Measurements from ENCODE around the gene SCN8A. TPM values are rescaled to one million over a fixed set of nuclear protein-coding genes. Genes with fewer than 3 reads are reported as not detected.
"Not testable (repeated sequence)": the region's sequence is repeated elsewhere in the genome, so short reads cannot be mapped to it uniquely, and the experiment has no call there.

Gene SCN8A
- polyA plus RNA-seq, 12 donors = 0.21 to 5.6 (median 0.78) TPM; not detected in 1

DNA sequence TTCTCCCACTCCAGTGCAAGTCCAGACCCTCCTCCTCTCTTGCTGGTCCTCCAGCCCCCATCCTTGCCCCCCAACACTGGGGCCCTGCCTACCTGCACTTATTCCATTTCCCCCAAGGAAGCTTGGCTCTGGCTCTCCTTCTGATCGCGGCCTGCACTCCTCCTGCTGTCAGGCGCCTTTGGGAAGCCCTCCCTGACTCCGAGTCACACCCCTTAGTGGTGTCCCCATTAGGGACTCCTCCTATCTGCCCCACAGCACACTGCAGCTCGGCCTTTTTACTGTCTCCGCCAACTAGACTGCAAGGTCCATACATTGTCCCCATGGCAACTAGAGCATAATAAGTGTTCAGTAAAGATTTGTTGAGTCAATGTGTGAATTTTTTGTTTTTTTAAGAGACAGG lies 224.5 kb downstream of the SCN8A start:
- no peak for DNase-seq

- DNase-seq = no peak
These were observed 226.3 kb downstream of the SCN8A start for GRCh38 chr12:51817027-51817953.

GRCh38 chr12:51818086-51818485 lies 227.1 kb downstream of the SCN8A start:
- no peak for DNase-seq

GRCh38 chr12:51818566-51819300 lies 227.7 kb downstream of the SCN8A start:
- no peak for DNase-seq

DNA sequence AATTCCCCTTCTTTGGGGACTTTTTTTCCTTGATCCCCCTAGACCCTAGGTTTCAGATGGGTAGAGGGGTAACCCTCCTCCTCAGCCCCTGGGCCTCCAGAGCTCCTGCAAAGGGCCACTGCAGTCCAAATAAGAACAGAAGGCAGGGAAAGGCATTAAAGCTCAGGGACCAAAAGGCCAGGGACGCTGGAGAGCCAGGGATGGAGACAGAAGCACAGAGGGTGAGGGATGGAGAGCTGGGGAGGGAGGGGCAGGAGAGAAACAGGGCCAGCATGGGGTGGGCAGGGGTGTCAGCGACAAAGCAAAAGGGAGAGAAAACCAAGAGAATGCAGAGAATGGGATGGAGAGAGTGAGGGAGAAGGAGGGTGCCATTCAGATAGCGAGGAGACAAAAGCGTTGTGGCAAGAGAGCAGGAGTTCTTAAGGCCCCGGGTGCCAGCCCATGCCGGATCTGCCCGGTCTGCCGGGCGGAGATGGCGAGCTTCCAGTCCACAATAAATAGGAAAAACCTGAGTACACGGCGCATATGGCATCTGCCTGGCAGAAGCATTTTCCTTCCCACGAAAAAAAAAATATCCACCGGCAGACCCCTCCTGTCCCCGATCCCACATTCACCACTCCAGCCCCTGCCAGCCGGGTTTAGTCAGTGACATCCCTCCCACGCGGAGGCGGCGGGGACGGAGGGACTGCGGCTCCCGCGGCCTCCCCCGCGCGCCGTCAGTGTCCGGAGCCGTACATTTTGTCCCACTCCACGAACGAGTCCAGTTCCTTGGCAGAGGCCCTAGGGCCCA lies 228.9 kb downstream of the SCN8A start:
- DNase-seq = no peak

- peak; percentile 66 for DNase-seq
These were observed 229.8 kb downstream of the SCN8A start for GRCh38 chr12:51820526-51821439.

DNA sequence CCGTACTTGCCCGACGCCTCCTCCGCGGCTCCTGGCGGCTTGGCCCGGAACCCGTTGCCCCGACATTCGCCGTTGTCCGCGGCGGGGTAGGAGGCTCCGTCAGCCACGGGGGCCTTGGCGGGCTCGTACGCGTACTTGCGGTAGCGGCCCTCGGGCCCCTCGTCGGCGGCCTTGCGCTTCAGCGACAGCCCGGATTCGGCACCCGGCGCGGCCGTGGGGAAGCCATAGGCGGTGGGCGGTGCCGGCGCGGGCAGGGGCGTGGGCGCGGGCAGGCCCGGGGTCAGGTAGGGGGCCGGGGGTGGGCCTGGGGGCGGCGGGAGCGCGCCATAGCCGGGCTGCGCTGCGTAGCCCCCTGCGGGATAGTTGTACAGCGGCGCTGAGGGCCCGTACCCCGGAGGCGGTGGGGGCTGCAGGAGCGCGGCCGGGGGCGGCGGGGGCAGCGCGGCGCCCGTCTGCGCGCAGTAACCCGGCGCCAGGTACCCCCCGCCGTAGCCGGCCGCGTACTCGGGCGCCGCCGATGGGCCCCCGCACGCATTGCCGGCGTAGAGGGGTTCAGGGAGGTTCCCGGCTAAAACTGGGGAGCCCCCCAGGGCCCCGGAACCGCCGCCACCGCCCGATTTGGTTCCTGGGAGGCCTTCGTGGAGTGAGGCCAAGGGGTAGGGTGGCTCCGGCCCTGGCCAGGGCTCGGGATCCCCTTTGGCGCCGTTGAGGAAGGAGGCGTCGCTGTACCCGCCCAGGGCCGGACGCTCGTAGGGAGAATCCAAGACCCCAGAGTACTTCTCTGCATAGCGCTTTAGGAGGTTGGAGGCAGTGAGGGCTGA lies 230.6 kb downstream of the SCN8A start:
- DNase-seq = no peak

GRCh38 chr12:51822261-51822616 lies 231.2 kb downstream of the SCN8A start:
- DNase-seq = no peak

- DNase-seq = no peak
These were observed 231.9 kb downstream of the SCN8A start for GRCh38 chr12:51822956-51823355.

- DNase-seq = no peak
These were observed 233.0 kb downstream of the SCN8A start for GRCh38 chr12:51823875-51824565.

DNA sequence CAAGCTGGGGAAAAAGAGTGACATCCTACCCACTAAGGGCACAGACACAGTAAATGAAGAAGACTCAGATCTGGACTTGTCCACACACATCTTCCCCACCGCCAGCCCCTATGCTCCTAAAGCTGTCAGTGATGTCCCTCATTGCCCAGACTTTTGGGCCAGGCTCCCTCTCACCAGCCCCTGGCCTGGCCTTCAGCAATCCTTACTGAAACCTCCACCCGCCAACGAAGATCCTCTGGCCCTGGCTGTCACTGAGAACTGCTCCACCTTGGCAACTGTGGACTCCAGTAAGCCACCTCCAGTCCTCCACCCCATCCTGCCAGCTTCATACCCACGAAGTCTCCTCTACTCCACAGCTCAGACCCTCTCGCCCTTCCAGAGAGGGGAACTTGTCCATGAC lies 234.2 kb downstream of the SCN8A start:
- DNase-seq = no peak

DNA sequence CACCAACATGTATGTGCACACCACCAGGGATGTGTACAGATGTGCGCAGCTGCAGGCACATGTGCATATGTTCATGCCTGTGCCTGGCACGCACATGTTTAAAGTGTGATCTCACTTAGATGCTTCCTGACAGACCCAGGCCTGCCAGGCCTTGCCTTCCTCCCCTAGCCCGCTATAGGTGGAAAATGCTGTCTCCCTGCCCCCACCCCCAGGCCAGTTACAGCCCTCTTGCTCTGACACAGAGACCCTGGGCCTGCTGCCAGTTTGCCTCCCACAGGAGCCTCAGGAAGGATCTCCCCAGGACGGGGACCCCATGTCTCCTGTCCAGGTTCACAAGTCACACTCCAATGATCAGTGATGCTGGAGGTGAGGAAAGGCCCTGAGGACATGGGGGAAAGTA lies 235.8 kb downstream of the SCN8A start:
- no peak for DNase-seq

GRCh38 chr12:51827925-51828818 lies 237.1 kb downstream of the SCN8A start:
- no peak for DNase-seq

DNA sequence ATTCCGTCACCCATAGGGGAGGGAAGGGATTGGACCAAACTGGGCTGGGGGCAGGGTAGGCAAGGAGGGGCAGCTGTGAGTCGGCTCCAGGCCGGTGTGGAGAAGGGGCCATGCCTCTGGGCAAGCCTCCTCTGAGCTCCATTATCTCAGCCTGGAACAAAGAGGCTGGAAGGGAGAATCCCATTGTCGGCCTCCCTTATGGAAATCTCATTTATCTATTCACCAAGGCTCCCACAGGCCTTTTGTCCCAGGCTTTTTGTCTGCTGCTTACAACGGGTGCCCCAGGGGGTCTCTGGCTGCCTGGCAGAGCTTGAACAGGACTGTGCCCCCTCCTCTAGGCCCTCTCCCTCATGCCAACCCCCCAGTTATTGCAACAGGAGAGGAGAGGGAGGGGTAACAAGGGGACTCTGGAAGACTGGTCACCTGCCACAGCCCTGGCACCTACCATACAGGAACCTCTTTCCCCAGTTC lies 238.0 kb downstream of the SCN8A start:
- no peak for DNase-seq

DNA sequence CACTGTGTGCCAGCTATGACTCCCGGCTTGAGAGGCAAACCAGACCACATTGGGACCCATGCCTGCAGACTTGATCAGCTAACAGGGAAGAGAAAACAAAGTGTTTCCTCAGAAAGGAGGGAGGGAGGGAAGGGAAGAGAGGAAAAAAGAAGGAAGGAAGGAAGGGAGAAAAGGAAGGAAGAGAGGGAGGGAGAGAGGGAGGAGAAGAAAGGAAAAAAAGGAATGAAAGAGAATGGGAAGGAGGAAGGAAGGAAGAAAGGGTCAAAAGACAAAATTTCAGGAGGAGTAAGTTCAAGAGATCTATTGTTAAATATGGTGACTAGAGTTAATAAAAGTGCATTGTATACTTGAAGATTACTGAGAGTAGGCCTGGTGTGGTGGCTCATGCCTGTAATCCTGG lies 238.6 kb downstream of the SCN8A start:
- no peak for DNase-seq

DNA sequence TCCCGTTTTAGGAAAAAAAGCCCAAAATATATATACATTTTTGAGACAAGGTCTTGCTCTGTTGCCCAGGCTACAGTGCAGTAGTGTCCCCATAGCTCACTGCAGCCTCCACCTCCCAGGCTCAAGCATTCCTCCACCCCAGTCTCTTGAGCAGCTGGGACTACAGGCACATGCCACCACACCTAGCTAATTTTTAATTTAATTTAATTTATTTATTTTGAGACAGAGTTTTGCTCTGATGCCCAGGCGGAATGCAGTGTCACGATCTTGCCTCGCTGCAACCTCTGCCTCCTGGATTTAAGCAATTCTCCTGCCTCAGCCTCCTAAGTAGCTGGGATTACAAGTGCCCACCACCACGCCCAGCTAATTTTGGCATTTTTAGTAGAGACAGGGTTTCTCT lies 240.8 kb downstream of the SCN8A start:
- not testable (repeated sequence) for DNase-seq

DNA sequence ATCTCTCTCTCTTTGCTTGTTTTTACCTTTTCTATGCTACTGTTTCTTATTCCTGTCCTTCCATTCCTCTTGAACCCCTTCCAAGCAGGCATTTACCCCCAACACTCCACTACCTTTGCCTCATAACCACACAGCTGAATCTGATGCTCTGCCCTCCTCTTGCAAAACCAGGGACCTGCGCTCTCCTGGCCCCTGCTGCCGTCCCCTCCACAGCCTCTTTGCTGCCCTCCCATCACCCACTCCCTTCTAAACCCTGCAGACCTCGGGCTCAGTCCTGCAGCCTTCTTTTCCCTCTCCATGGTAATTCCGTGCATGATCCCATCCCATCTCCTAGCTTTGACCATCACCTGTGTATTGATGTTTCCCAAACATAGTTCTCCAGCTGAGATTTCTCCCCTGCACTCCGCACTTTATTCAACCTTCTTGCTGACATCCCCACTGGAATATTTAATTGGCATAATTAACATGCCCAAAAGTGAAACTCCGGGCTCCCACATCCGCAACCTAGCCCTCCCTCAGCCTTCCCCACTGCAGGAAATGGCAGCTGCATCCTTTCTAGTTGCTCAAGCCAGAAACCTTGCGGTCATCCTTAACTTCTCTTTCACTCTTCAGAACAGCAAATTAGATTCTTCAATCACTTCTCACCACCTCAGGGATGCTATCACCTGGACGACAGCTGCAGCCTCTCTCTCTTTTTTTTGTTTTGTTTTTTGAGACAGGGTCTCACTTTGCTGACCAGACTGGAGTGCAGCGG lies 241.5 kb downstream of the SCN8A start:
- no peak for DNase-seq

All from muscle of arm (tissue), 12 donors.